Amniotic epithelial cell (primary cell): ENCODE data around the gene DDIT4.
"Not testable (repeated sequence)": the region's sequence is repeated elsewhere in the genome, so short reads cannot be mapped to it uniquely, and the experiment has no call there.

Experiments
- DNase-seq: peaks from one replicate; pipeline ENCODE4 v3.0.0-alpha.2; 2010; ENCODE audit warnings: low read depth

The DDIT4 gene

GRCh38 chr10:72296829-72297280 is 23.1 kb downstream of the DDIT4 start:
- not testable (repeated sequence) for DNase-seq

GRCh38 chr10:72297281-72297804 is 23.6 kb downstream of the DDIT4 start:
- peak; percentile 99 for DNase-seq

GRCh38 chr10:72297805-72298591 is 24.3 kb downstream of the DDIT4 start:
- peak; percentile 98 for DNase-seq

GRCh38 chr10:72298592-72299519 is 25.1 kb downstream of the DDIT4 start:
- DNase-seq, result no peak

GRCh38 chr10:72303424-72304128 is 29.9 kb downstream of the DDIT4 start:
- no peak for DNase-seq

GRCh38 chr10:72306215-72306760 is 32.6 kb downstream of the DDIT4 start:
- DNase-seq, result no peak

GRCh38 chr10:72307711-72308110 is 34.0 kb downstream of the DDIT4 start:
- not testable (repeated sequence) for DNase-seq

- peak; percentile 99 for DNase-seq
Observed at GRCh38 chr10:72308320-72308987, 34.7 kb downstream of the DDIT4 start.

- DNase-seq, result peak; percentile 81
Observed at GRCh38 chr10:72309290-72310240, 35.8 kb downstream of the DDIT4 start.

- DNase-seq, result peak; percentile 62
Observed at GRCh38 chr10:72310241-72310633, 36.5 kb downstream of the DDIT4 start.

- DNase-seq, result no peak
Observed at GRCh38 chr10:72310636-72311035, 36.9 kb downstream of the DDIT4 start.

GRCh38 chr10:72311667-72312066 is 37.9 kb downstream of the DDIT4 start:
- no peak for DNase-seq

GRCh38 chr10:72312865-72313391 is 39.2 kb downstream of the DDIT4 start:
- DNase-seq, result no peak

- no peak for DNase-seq
Observed at GRCh38 chr10:72314263-72314662, 40.5 kb downstream of the DDIT4 start.

GRCh38 chr10:72315054-72315453 is 41.3 kb downstream of the DDIT4 start:
- DNase-seq, result no peak

GRCh38 chr10:72315611-72316385 is 42.1 kb downstream of the DDIT4 start:
- peak; percentile 55 for DNase-seq

- no peak for DNase-seq
Observed at GRCh38 chr10:72316386-72316700, 42.6 kb downstream of the DDIT4 start.

GRCh38 chr10:72316748-72317435 is 43.2 kb downstream of the DDIT4 start:
- DNase-seq, result no peak
